ENCODE results near the gene MSMB.
"Not testable (repeated sequence)": the region's sequence is repeated elsewhere in the genome, so short reads cannot be mapped to it uniquely, and the experiment has no call there.

MSMB gene

GRCh38 chr10:46090258-46090812, 44.3 kb upstream of the MSMB start:
- Histone ChIP-seq H4K20me1 (ENCODE audit: insufficient read depth, low read length) (no peaks in the 10 kb centered on the region), H3F3A (ENCODE audit: insufficient read depth, low read length) (peaks cover 14% of the 10 kb centered on the region), H3K79me2 (ENCODE audit: low read length) (no peaks in the 10 kb centered on the region; the same call in 1 of the 2 replicates), H3K9me2 (replicated peaks; ENCODE audit: insufficient read depth, low read length) (no peaks in the 10 kb centered on the region), H3K36me3 (replicated peaks; ENCODE audit: insufficient read depth, low read length) (no peaks in the 10 kb centered on the region), H3K4me1 (ENCODE audit: low read length) (peaks cover 28% of the 10 kb centered on the region), H3K27ac (ENCODE audit: low read length) (no peak overlapping the region), H3K9me3 (replicated peaks; ENCODE audit: insufficient read depth, low read length) (no peaks in the 10 kb centered on the region), H3K4me2 (ENCODE audit: low read depth, low read length) (no peak overlapping the region), H3K27me3 (replicated peaks; ENCODE audit: insufficient read depth, low read length) (no peaks in the 10 kb centered on the region), H2AFZ (ENCODE audit: low read length) (no peak overlapping the region), H3K4me3 (ENCODE audit: low read length) (no peak overlapping the region), H3K9ac (ENCODE audit: low read length) (no peak overlapping the region)
- DNase-seq: no peak
- TF ChIP-seq CTCF (IDR thresholded peaks at IDR 0.05; ENCODE audit: low read length) (no peak), EZH2phosphoT487 (IDR thresholded peaks at IDR 0.05; ENCODE audit: low read length) (no peak), EZH2 (optimal IDR thresholded peaks at IDR 0.05; ENCODE audit: low read depth, low read length) (no peak)

- not testable (repeated sequence) for H3K79me2 ChIP-seq (ENCODE audit: low read length); H3K27ac ChIP-seq (ENCODE audit: low read length); H3K9ac ChIP-seq (ENCODE audit: low read length); H3K4me3 ChIP-seq (ENCODE audit: low read length); H3K9me2 ChIP-seq (replicated peaks; ENCODE audit: insufficient read depth, low read length); H2AFZ ChIP-seq (ENCODE audit: low read length); H3K36me3 ChIP-seq (replicated peaks; ENCODE audit: insufficient read depth, low read length); H3K9me3 ChIP-seq (replicated peaks; ENCODE audit: insufficient read depth, low read length); H3K27me3 ChIP-seq (replicated peaks; ENCODE audit: insufficient read depth, low read length); H3K4me2 ChIP-seq (ENCODE audit: low read depth, low read length); DNase-seq; H4K20me1 ChIP-seq (ENCODE audit: insufficient read depth, low read length)
- peaks cover 16% of the 10 kb centered on the region for H3K4me1 ChIP-seq (ENCODE audit: low read length)
- peaks cover 11% of the 10 kb centered on the region for H3F3A ChIP-seq (ENCODE audit: insufficient read depth, low read length)
Measured at GRCh38 chr10:46087381-46087780, 41.3 kb upstream of the MSMB start.

- H3K9me2 ChIP-seq (replicated peaks; ENCODE audit: insufficient read depth, low read length): no peaks in the 10 kb centered on the region
- no peaks in the 10 kb centered on the region for H3K9me3 ChIP-seq (replicated peaks; ENCODE audit: insufficient read depth, low read length)
- no peaks in the 10 kb centered on the region for H3K79me2 ChIP-seq (ENCODE audit: low read length)
- H3K27ac ChIP-seq (ENCODE audit: low read length): no peak overlapping the region
- TF ChIP-seq EZH2 (optimal IDR thresholded peaks at IDR 0.05; ENCODE audit: low read depth, low read length): no peak
- no peak for TF ChIP-seq EZH2phosphoT487 (IDR thresholded peaks at IDR 0.05; ENCODE audit: low read length)
- TF ChIP-seq CTCF (IDR thresholded peaks at IDR 0.05; ENCODE audit: low read length): no peak
- no peaks in the 10 kb centered on the region for H3K27me3 ChIP-seq (replicated peaks; ENCODE audit: insufficient read depth, low read length)
- no peaks in the 10 kb centered on the region for H3K36me3 ChIP-seq (replicated peaks; ENCODE audit: insufficient read depth, low read length)
- no peak overlapping the region for H3K9ac ChIP-seq (ENCODE audit: low read length)
- no peak overlapping the region for H3K4me3 ChIP-seq (ENCODE audit: low read length)
- no peak for DNase-seq
- no peak overlapping the region for H2AFZ ChIP-seq (ENCODE audit: low read length)
- H3F3A ChIP-seq (ENCODE audit: insufficient read depth, low read length): no peaks in the 10 kb centered on the region
- no peaks in the 10 kb centered on the region for H3K4me1 ChIP-seq (ENCODE audit: low read length)
- no peak overlapping the region for H3K4me2 ChIP-seq (ENCODE audit: low read depth, low read length)
- no peaks in the 10 kb centered on the region for H4K20me1 ChIP-seq (ENCODE audit: insufficient read depth, low read length)
Measured at GRCh38 chr10:46084321-46085165, 38.5 kb upstream of the MSMB start.

- no peak for DNase-seq
- Histone ChIP-seq H3K79me2 (ENCODE audit: low read length) (no peaks in the 10 kb centered on the region), H3K4me3 (ENCODE audit: low read length) (no peak overlapping the region), H3K27ac (ENCODE audit: low read length) (no peak overlapping the region), H2AFZ (ENCODE audit: low read length) (no peak overlapping the region), H3K9me3 (replicated peaks; ENCODE audit: insufficient read depth, low read length) (no peaks in the 10 kb centered on the region), H3F3A (ENCODE audit: insufficient read depth, low read length) (no peaks in the 10 kb centered on the region), H3K9ac (ENCODE audit: low read length) (no peak overlapping the region), H3K4me1 (ENCODE audit: low read length) (no peaks in the 10 kb centered on the region), H3K4me2 (ENCODE audit: low read depth, low read length) (no peak overlapping the region), H3K27me3 (replicated peaks; ENCODE audit: insufficient read depth, low read length) (no peaks in the 10 kb centered on the region), H3K9me2 (replicated peaks; ENCODE audit: insufficient read depth, low read length) (no peaks in the 10 kb centered on the region), H3K36me3 (replicated peaks; ENCODE audit: insufficient read depth, low read length) (no peaks in the 10 kb centered on the region), H4K20me1 (ENCODE audit: insufficient read depth, low read length) (no peaks in the 10 kb centered on the region)
- TF ChIP-seq CTCF (IDR thresholded peaks at IDR 0.05; ENCODE audit: low read length): no peak
- TF ChIP-seq EZH2 (optimal IDR thresholded peaks at IDR 0.05; ENCODE audit: low read depth, low read length): no peak
- no peak for TF ChIP-seq EZH2phosphoT487 (IDR thresholded peaks at IDR 0.05; ENCODE audit: low read length)
Measured at GRCh38 chr10:46080886-46081285, 34.8 kb upstream of the MSMB start.
